Lung (tissue), 12 donors: ENCODE measurements around the gene TBC1D10A. TPM values are rescaled to one million over a fixed set of nuclear protein-coding genes. Genes with fewer than 3 reads are reported as not detected.

Experiments used
- ATAC-seq: fragments of 200-7000 bp; cut with Tn5 transposase; one replicate; pipeline ENCODE4 v1.9.1; 2020; ENCODE audit warnings: moderate number of reproducible peaks; ENCODE audit not compliant: insufficient read depth, low FRiP score
- DNase-seq, 3 donors: peaks; one replicate each; pipeline ENCODE4 v3.0.0-alpha.2; 2013 to 2017
- H3K27ac ChIP-seq, 2 donors: one replicate each; pipeline ENCODE4 v1.5.1; 2013; ENCODE audit warnings: mild to moderate bottlenecking in 2 of 2, moderate library complexity in 2 of 2, control low read depth in 1 of 2, inconsistent platforms in 1 of 2, low read depth in 1 of 2, low read length in 1 of 2
- H3K27me3 ChIP-seq, 3 donors: one replicate each; pipeline ENCODE4 v1.5.1; 2013; ENCODE audit warnings: low read length in 2 of 3; ENCODE audit not compliant: control insufficient read depth in 3 of 3, insufficient read depth in 3 of 3
- H3K36me3 ChIP-seq, 4 donors: one replicate each; pipeline ENCODE4 v1.5.1; 2013; ENCODE audit warnings: low read length in 4 of 4, mild to moderate bottlenecking in 1 of 4, moderate library complexity in 1 of 4; ENCODE audit not compliant: control insufficient read depth in 4 of 4, insufficient read depth in 4 of 4
- H3K4me1 ChIP-seq, 5 donors: one replicate each; pipeline ENCODE4 v1.5.1; 2013; ENCODE audit warnings: low read length in 5 of 5, mild to moderate bottlenecking in 2 of 5, moderate library complexity in 1 of 5; ENCODE audit not compliant: control insufficient read depth in 5 of 5, insufficient read depth in 5 of 5
- H3K4me3 ChIP-seq: one replicate; pipeline ENCODE4 v1.5.1; 2013; ENCODE audit warnings: mild to moderate bottlenecking, control low read depth, moderate library complexity
- H3K9ac ChIP-seq, 2 donors: one replicate each; pipeline ENCODE4 v1.5.1; 2013; ENCODE audit warnings: low read length in 2 of 2, control low read depth in 1 of 2; ENCODE audit not compliant: insufficient read depth in 1 of 2
- H3K9me3 ChIP-seq, 4 donors: one replicate each; pipeline ENCODE4 v1.5.1; 2013; ENCODE audit warnings: low read length in 3 of 4, mild to moderate bottlenecking in 1 of 4, moderate library complexity in 1 of 4; ENCODE audit not compliant: control insufficient read depth in 4 of 4, insufficient read depth in 3 of 4
- CTCF ChIP-seq: IDR thresholded peaks from 2 replicates; pipeline ENCODE4 v1.5.1; 2012; ENCODE audit warnings: mild to moderate bottlenecking; ENCODE audit errors: control extremely low read depth, extremely low read depth
- WGBS, 2 donors: extraction: QIAGEN DNeasy Blood & Tissue Kit; methylation state at CpG; one replicate each; pipeline ENCODE4 v1.1.7; 2013; 5-methylcytosine and 5-hydroxymethylcytosine counted together
- polyA plus RNA-seq, 2 donors: library from polyadenylated mRNA; stranded (reverse); fragments of 200-250 nt; gene quantifications; one replicate each; pipeline ENCODE4 v1.2.1, GENCODE V29; 2013
- total RNA-seq, 2 donors: library from RNA; depleted of rRNA in 1 of 2; stranded (reverse); fragments of >200 nt in 1 of 2; gene quantifications; one replicate each; pipeline ENCODE4 v1.2.1, GENCODE V29; 2014 to 2021
- donor health status: control.
- donor health status: control.
- donor health status: Bipolar disorder and iron deficiency.
- donor health status: healthy.
- donor health status: DM: yes; HTN: yes; CAD: no.

TBC1D10A gene
- total and polyA plus RNA-seq, 4 donors, result 15.0 to 36.4 (median 26.6) TPM

DNA sequence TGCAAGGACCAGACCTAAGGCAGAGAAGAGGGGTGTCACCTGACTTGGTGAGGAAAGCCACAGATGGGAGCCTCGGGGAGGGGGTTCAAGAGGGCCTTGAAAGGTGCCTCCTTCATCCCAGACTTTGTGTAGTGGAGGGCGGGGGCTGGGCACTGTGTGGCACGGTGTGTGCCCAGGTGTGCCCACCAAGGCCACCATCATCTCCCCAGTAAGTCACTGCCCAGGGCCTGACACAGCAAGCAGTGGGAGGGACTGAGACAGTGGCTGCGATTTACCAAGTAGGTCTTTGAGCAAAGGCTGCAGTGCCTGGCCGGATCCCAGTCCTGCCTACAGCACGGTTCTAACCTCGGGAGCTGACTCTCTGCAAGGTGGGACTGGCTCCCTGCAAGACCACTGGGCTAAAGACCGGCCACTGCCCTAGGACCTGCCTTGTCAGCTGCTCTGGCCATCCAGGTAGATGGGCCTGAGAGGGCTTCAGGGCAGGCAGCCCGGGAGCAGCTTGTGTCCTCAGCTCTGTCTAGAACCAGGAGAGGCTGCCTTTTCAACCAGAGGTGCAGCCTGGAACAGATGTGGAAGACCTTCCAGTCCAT lies 61.5 kb downstream of the TBC1D10A start:
- Histone ChIP-seq H3K4me3 (no peak overlapping the region), H3K9me3 (no peaks in the 10 kb centered on the region), H3K36me3 (no peaks in the 10 kb centered on the region), H3K4me1 (peaks cover 0 to 2% (median 0%) of the 10 kb centered on the region in 5 donors), H3K27ac (peak overlapping the region in 1 of 2 donors; percentile 76), H3K27me3 (no peaks in the 10 kb centered on the region), H3K9ac (no peak overlapping the region)
- TF ChIP-seq CTCF, result no peak
- ATAC-seq, result no peak
- DNase-seq, result no peak
- 82% methylated on average over 9 of the region's 9 CpGs for WGBS, 2 donors

DNA sequence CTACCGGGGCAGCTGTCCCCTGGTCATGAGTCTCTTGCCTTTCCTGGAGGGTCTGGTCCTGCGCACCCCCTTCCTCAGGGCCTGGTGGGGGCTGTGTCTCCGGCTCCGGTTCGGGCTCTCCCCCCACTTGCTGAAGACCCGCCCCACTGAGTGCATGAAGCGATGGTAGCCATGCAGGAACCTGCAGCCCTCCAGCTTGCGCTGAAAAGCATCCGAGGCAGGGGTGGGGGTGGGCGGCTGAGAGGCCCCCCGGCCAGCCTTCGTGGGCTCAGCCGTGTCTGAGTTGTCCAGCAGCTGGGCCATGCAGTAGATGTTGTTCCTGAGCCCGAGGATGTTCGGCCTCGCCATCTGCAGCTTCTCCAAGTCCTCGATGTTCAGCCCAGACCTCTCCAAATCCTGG lies 62.9 kb downstream of the TBC1D10A start:
- no peaks in the 10 kb centered on the region for H3K9me3 ChIP-seq
- DNase-seq (no peak), ATAC-seq (no peak)
- H3K36me3 ChIP-seq, result no peaks in the 10 kb centered on the region
- no peak overlapping the region for H3K9ac ChIP-seq
- TF ChIP-seq CTCF, result no peak
- H3K4me1 ChIP-seq, result peaks cover 0 to 2% (median 0%) of the 10 kb centered on the region in 5 donors
- H3K27me3 ChIP-seq, result no peaks in the 10 kb centered on the region
- 86 to 89% methylated on average over 17 of the region's 17 CpGs for WGBS, 2 donors
- H3K4me3 ChIP-seq, result no peak overlapping the region
- H3K27ac ChIP-seq, result no peak overlapping the region

DNA sequence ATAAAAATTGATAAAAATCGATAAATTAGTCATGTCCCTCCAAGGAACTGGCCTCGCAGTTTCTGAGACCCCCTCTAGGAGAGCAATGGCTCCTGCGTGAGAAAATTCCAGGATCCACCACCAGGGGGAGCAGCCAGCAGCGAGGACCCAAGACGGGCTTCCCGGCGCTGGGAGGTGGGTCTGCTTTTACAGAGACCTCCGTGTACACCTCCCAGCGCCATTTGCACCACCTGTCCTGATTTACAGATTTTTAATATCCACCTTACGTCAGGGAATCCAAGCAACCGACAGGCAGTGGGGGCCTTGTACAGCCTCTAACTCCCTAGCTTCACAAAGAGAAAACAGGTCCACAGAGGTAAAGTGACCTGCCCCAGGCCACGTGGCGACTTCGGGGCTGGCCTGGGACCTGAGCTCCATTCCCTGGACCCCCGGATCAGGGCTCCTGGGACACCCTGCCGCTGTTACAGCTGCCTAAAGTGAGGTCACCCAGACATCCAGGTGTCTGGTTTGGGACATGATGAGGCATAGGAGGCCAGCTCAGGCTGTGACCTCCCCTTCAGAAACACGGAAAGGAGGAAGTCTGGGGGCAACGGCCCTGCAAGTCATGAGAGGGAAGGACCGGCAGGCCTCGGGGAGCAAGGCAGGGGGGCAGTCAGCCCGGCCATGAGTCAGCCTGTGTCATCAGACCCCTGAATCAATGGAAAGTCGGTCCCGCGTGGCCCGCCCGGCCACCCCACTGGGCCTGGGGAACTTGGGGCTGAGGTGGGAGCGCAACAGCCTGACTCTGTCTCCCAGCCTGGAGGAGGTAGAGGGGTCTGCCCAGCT lies 63.6 kb downstream of the TBC1D10A start:
- Histone ChIP-seq H3K27ac (no peak overlapping the region), H3K9me3 (no peaks in the 10 kb centered on the region), H3K4me3 (no peak overlapping the region), H3K4me1 (peaks cover 0 to 2% (median 0%) of the 10 kb centered on the region in 5 donors), H3K9ac (no peak overlapping the region), H3K27me3 (no peaks in the 10 kb centered on the region), H3K36me3 (no peaks in the 10 kb centered on the region)
- TF ChIP-seq CTCF, result peak; percentile 87
- DNase-seq (peak; percentile 75 to 83 (median 81)), ATAC-seq (no peak)
- 15 to 20% methylated on average over 27 of the region's 27 CpGs for WGBS, 2 donors
